Urothelium cell line (cell line): ENCODE data around the gene TBX3.

ENCODE experiments used
- DNase-seq: peaks from one replicate; pipeline ENCODE4 v3.0.0; 2011; ENCODE audit warnings: low spot score, mixed read lengths
- FAIRE-seq: peaks from 2 replicates; lab custom pipeline; 2011; peaks lifted over from hg19 to GRCh38; lab: Jason Lieb, UNC

The TBX3 gene

GRCh38 chr12:114636723-114637480 lies 47.1 kb downstream of the TBX3 start:
- FAIRE-seq (no peak), DNase-seq (peak; percentile 51)

GRCh38 chr12:114631242-114631641 lies 52.7 kb downstream of the TBX3 start:
- DNase-seq, result no peak

GRCh38 chr12:114628199-114628598 lies 55.8 kb downstream of the TBX3 start:
- DNase-seq (peak; percentile 48), FAIRE-seq (no peak)

More at GRCh38 chr12:114631242-114631641, 52.7 kb downstream of the TBX3 start:
- FAIRE-seq, result no peak

GRCh38 chr12:114627393-114627792 lies 56.6 kb downstream of the TBX3 start:
- DNase-seq, result no peak
- no peak for FAIRE-seq

- DNase-seq (peak; percentile 69), FAIRE-seq (no peak)
Measured at GRCh38 chr12:114625294-114625851, 58.6 kb downstream of the TBX3 start.

GRCh38 chr12:114623737-114624136 lies 60.2 kb downstream of the TBX3 start:
- FAIRE-seq (no peak), DNase-seq (no peak)
